ENCODE results near the gene FCER1G.

The FCER1G gene

DNA sequence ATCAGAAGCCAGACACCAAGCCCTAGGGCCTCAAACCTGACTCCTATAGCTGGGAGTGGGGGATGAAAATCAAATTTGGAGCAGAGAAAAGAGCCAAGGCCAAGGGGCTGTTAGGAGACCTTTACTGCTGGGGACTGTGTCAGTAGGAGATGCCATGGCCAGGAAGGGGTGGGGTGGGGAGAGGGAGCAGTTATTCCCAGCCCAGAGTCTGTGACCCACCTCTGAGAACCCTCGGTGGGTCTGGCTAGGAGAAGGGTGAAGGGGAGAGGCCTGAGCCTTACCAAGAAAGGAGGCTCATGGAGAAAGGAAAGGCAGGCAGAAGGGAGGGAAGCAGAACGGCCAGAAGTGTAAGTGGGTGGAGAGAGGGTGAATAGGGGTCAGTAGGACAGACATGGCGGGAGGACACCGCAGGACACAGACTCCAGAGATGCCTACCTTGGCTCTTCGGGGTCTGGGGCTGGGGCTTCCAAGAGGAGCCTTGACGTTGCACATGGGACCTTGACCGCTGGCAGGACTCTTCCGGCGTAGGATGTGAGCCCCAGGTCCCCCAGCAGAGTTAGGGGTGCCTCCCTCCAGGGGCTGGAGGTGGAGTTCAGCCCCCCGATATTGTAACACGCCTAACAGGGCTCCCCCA, 17.4 kb upstream of the FCER1G start:
- no peak for DNase-seq (ENCODE audit: low read depth in 1 of 2, low spot score in 1 of 2)
- H3K4me3 ChIP-seq (replicated peaks; ENCODE audit: insufficient read depth, low read length) = no peak overlapping the region
- TF ChIP-seq, protein P1, sequence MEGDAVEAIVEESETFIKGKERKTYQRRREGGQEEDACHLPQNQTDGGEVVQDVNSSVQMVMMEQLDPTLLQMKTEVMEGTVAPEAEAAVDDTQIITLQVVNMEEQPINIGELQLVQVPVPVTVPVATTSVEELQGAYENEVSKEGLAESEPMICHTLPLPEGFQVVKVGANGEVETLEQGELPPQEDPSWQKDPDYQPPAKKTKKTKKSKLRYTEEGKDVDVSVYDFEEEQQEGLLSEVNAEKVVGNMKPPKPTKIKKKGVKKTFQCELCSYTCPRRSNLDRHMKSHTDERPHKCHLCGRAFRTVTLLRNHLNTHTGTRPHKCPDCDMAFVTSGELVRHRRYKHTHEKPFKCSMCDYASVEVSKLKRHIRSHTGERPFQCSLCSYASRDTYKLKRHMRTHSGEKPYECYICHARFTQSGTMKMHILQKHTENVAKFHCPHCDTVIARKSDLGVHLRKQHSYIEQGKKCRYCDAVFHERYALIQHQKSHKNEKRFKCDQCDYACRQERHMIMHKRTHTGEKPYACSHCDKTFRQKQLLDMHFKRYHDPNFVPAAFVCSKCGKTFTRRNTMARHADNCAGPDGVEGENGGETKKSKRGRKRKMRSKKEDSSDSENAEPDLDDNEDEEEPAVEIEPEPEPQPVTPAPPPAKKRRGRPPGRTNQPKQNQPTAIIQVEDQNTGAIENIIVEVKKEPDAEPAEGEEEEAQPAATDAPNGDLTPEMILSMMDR (IDR thresholded peaks at IDR 0.05; ENCODE audit: insufficient read depth, low read length) = no peak
- no peak for TF ChIP-seq GABPA (IDR thresholded peaks at IDR 0.05; ENCODE audit: low read depth)
- TF ChIP-seq POLR2AphosphoS5 (IDR thresholded peaks at IDR 0.05; ENCODE audit: low read depth) = no peak
- TF ChIP-seq, protein P2, sequence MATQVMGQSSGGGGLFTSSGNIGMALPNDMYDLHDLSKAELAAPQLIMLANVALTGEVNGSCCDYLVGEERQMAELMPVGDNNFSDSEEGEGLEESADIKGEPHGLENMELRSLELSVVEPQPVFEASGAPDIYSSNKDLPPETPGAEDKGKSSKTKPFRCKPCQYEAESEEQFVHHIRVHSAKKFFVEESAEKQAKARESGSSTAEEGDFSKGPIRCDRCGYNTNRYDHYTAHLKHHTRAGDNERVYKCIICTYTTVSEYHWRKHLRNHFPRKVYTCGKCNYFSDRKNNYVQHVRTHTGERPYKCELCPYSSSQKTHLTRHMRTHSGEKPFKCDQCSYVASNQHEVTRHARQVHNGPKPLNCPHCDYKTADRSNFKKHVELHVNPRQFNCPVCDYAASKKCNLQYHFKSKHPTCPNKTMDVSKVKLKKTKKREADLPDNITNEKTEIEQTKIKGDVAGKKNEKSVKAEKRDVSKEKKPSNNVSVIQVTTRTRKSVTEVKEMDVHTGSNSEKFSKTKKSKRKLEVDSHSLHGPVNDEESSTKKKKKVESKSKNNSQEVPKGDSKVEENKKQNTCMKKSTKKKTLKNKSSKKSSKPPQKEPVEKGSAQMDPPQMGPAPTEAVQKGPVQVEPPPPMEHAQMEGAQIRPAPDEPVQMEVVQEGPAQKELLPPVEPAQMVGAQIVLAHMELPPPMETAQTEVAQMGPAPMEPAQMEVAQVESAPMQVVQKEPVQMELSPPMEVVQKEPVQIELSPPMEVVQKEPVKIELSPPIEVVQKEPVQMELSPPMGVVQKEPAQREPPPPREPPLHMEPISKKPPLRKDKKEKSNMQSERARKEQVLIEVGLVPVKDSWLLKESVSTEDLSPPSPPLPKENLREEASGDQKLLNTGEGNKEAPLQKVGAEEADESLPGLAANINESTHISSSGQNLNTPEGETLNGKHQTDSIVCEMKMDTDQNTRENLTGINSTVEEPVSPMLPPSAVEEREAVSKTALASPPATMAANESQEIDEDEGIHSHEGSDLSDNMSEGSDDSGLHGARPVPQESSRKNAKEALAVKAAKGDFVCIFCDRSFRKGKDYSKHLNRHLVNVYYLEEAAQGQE (IDR thresholded peaks at IDR 0.05; ENCODE audit: insufficient replicate concordance, low read depth) = no peak
- no peak for TF ChIP-seq SPI1 (IDR thresholded peaks at IDR 0.05; ENCODE audit: borderline replicate concordance, low read depth)
- no peaks in the 10 kb centered on the region for H3K27me3 ChIP-seq (ENCODE audit: insufficient read depth, poor library complexity, severe bottlenecking)
- H3K27ac ChIP-seq (replicated peaks) = no peak overlapping the region

DNA sequence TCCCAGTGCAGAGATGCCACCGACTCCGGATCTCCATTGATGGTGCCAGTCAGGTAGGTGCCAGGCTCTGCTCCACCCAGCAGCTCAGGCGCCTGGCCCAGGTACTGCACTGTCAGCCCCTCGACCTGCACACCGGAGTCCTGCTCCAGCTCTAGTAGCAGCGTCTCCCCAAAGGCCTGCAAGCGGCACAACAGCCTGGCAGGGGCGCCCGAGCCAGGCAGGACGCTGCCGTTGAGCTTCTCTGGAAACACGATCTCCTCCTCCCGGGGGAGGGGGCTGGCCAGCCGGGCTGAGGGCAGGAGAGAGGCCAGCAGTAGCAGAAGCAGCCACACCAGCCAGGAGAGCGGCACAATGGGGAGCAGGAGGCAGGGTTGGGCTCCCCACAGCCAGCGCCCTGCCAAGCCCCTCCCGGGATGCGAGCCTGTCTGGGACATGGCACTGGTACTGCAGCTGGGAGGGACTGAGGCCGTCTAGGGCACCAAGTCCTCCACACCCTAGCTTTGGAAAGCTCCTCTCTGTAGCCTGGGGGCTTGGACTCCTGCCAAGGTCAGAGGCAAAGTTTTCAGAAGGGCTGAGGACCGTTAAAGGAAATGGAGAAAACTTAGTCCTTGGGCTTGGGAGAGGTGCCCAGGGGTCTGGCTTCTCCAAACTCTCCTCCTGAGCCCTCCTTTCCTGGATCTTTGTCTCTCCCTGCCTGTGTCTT, 16.8 kb upstream of the FCER1G start:
- Histone ChIP-seq H3K4me3 (replicated peaks; ENCODE audit: insufficient read depth, low read length) (no peak overlapping the region), H3K27ac (replicated peaks) (no peak overlapping the region), H3K27me3 (ENCODE audit: insufficient read depth, poor library complexity, severe bottlenecking) (no peaks in the 10 kb centered on the region)
- TF ChIP-seq, protein P2 (IDR thresholded peaks at IDR 0.05; ENCODE audit: insufficient replicate concordance, low read depth) = no peak
- TF ChIP-seq POLR2AphosphoS5 (IDR thresholded peaks at IDR 0.05; ENCODE audit: low read depth) = no peak
- no peak for DNase-seq (ENCODE audit: low read depth in 1 of 2, low spot score in 1 of 2)

DNA sequence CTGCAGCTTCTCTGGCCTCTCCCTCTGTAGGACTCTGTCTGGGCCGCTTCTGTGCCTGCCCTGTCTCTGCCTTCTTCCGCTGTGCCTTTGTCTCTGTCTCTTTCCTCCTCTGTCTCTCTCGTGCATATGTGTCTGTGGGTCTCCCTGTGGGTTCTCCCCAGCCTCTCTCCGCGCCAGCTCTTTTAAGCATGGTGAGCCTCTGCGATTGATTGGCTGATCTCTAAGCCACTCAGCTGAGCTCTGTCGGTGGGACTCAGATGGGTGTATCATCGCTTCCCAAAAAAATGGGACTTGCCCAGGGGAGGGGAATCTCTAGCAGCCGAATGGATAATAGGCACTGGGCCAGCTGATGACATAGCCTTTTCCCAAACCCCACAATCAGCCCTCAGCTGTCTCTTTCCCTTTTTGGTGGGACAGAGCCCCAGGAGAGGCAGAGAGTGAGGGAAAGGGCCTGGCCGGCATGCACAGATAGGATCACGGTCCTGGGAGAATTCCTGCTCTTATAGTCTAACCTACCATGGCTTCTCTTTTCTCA, 16.1 kb upstream of the FCER1G start, which contains the start of gene ADAMTS4:
Gene ADAMTS4, minus strand, starts transcription at position 158 of the 535 bp plus-strand sequence. CDS start 427 bp downstream, outside the sequence.
- Histone ChIP-seq H3K4me3 (replicated peaks; ENCODE audit: insufficient read depth, low read length) (no peak within 1 kb of the TSS), H3K27ac (replicated peaks) (no peak within 1 kb of the TSS), H3K27me3 (ENCODE audit: insufficient read depth, poor library complexity, severe bottlenecking) (no peaks in the 10 kb centered on the region)
- no peak for DNase-seq (ENCODE audit: low read depth in 1 of 2, low spot score in 1 of 2)
- no peak for TF ChIP-seq POLR2AphosphoS5 (IDR thresholded peaks at IDR 0.05; ENCODE audit: low read depth)
- TF ChIP-seq, protein P2 (IDR thresholded peaks at IDR 0.05; ENCODE audit: insufficient replicate concordance, low read depth) = no peak
- TF ChIP-seq GABPA (IDR thresholded peaks at IDR 0.05; ENCODE audit: low read depth) = no peak
- TF ChIP-seq SPI1 (IDR thresholded peaks at IDR 0.05; ENCODE audit: borderline replicate concordance, low read depth) = no peak
- TF ChIP-seq, protein P1 (IDR thresholded peaks at IDR 0.05; ENCODE audit: insufficient read depth, low read length) = no peak
